Vagina (tissue), 2 donors: ENCODE measurements around the gene ADGRA1. TPM values are rescaled to one million over a fixed set of nuclear protein-coding genes. Genes with fewer than 3 reads are reported as not detected.

Experiments used
- DNase-seq, 2 donors: peaks; one replicate each; pipeline ENCODE4 v3.0.0-alpha.2; 2017; ENCODE audit errors: extremely low spot score in 2 of 2
- H3K27ac ChIP-seq: fragments of 200-600 bp; sonication (generic); one replicate; pipeline ENCODE4 v1.5.1; 2019
- H3K27me3 ChIP-seq: fragments of 200-600 bp; sonication (generic); one replicate; pipeline ENCODE4 v1.5.1; 2019
- H3K36me3 ChIP-seq, 2 donors: fragments of 200-600 bp; sonication (generic); one replicate each; pipeline ENCODE4 v1.5.1; 2017 to 2019
- H3K4me1 ChIP-seq: fragments of 200-600 bp; sonication (generic); one replicate; pipeline ENCODE4 v1.5.1; 2019
- H3K4me3 ChIP-seq, 2 donors: fragments of 200-600 bp; sonication (generic); 1 replicate in 1 of 2; 2 replicates in 1 of 2; pipeline ENCODE4 v1.5.1; 2016 to 2019
- H3K9me3 ChIP-seq: fragments of 200-600 bp; sonication (generic); one replicate; pipeline ENCODE4 v1.5.1; 2019
- CTCF ChIP-seq, 3 experiments: fragments of 450-650 bp in 2 of 3; fragments of 200-600 bp in 1 of 3; sonication (generic) in 1 of 3; IDR thresholded peaks; one replicate each; pipeline ENCODE4 v1.5.1; 2017 to 2019; ENCODE audit warnings: antibody characterized with exemption in 3 of 3, mild to moderate bottlenecking in 2 of 3, moderate library complexity in 2 of 3
- POLR2A ChIP-seq, 2 donors: fragments of 450-650 bp; IDR thresholded peaks; one replicate each; pipeline ENCODE4 v1.6.1; 2017; ENCODE audit warnings: antibody characterized with exemption in 2 of 2, mild to moderate bottlenecking in 2 of 2, moderate library complexity in 2 of 2
- POLR2AphosphoS5 ChIP-seq, 2 donors: sonication (generic); formaldehyde crosslinking; IDR thresholded peaks; one replicate each; pipeline ENCODE4 v1.9.0; 2017; ENCODE audit warnings: antibody characterized with exemption in 2 of 2, mild to moderate bottlenecking in 2 of 2, low read depth in 1 of 2; ENCODE audit not compliant: insufficient read depth in 1 of 2
- intact Hi-C: fragments of 100-400 bp; cut with DNase I; formaldehyde crosslinking; loops from one replicate; pipeline ENCODE4 v1.15.1; 2023
- total RNA-seq: library from RNA; depleted of rRNA; stranded (reverse); fragments of >200 nt; gene quantifications from one replicate; pipeline ENCODE4 v1.2.3, GENCODE V29; 2016

Gene ADGRA1
- total RNA-seq, 1 donor from 2014 or later, result 0.49 TPM

GRCh38 chr10:133142523-133143199 lies 54.9 kb downstream of the ADGRA1 start:
- H3K27ac ChIP-seq, result no peak overlapping the region
- no peaks in the 10 kb centered on the region for H3K27me3 ChIP-seq
- H3K36me3 ChIP-seq, result no peaks in the 10 kb centered on the region
- H3K4me3 ChIP-seq, result no peak overlapping the region
- DNase-seq, result peak in 1 of 2 donors; percentile 72
- intact Hi-C loops, result no loop called here
- TF ChIP-seq CTCF (IDR thresholded peaks at IDR 0.05), result no peak
- no peak for TF ChIP-seq POLR2AphosphoS5 (IDR thresholded peaks at IDR 0.05; ENCODE audit: insufficient read depth in 1 of 2, low read depth in 1 of 2)
- no peak for TF ChIP-seq POLR2A (IDR thresholded peaks at IDR 0.05)
- H3K4me1 ChIP-seq, result no peaks in the 10 kb centered on the region
- no peaks in the 10 kb centered on the region for H3K9me3 ChIP-seq

- TF ChIP-seq POLR2A (IDR thresholded peaks at IDR 0.05) (no peak), CTCF (IDR thresholded peaks at IDR 0.05) (no peak), POLR2AphosphoS5 (IDR thresholded peaks at IDR 0.05; ENCODE audit: insufficient read depth in 1 of 2, low read depth in 1 of 2) (no peak)
- no peaks in the 10 kb centered on the region for H3K36me3 ChIP-seq
- H3K4me1 ChIP-seq, result no peaks in the 10 kb centered on the region
- no peaks in the 10 kb centered on the region for H3K27me3 ChIP-seq
- no peaks in the 10 kb centered on the region for H3K9me3 ChIP-seq
- DNase-seq, result peak in 1 of 2 donors; percentile 81
- no peak overlapping the region for H3K27ac ChIP-seq
- H3K4me3 ChIP-seq, result no peak overlapping the region
- intact Hi-C loops, result no loop called here
Observed at GRCh38 chr10:133143200-133143533, 55.4 kb downstream of the ADGRA1 start.

- H3K4me1 ChIP-seq, result no peaks in the 10 kb centered on the region
- TF ChIP-seq CTCF (IDR thresholded peaks at IDR 0.05) (no peak), POLR2AphosphoS5 (IDR thresholded peaks at IDR 0.05; ENCODE audit: insufficient read depth in 1 of 2, low read depth in 1 of 2) (no peak), POLR2A (IDR thresholded peaks at IDR 0.05) (no peak)
- DNase-seq, result no peak
- no peaks in the 10 kb centered on the region for H3K27me3 ChIP-seq
- no peaks in the 10 kb centered on the region for H3K36me3 ChIP-seq
- intact Hi-C loops, result no loop called here
- no peaks in the 10 kb centered on the region for H3K9me3 ChIP-seq
- no peak overlapping the region for H3K27ac ChIP-seq
- H3K4me3 ChIP-seq, result no peak overlapping the region
Observed at GRCh38 chr10:133143546-133143945, 55.8 kb downstream of the ADGRA1 start.

- DNase-seq, result no peak
- no peak overlapping the region for H3K4me3 ChIP-seq
- intact Hi-C loops, result no loop called here
- H3K27me3 ChIP-seq, result no peaks in the 10 kb centered on the region
- TF ChIP-seq POLR2A (IDR thresholded peaks at IDR 0.05) (no peak), POLR2AphosphoS5 (IDR thresholded peaks at IDR 0.05; ENCODE audit: insufficient read depth in 1 of 2, low read depth in 1 of 2) (no peak), CTCF (IDR thresholded peaks at IDR 0.05) (no peak)
- no peak overlapping the region for H3K27ac ChIP-seq
- no peaks in the 10 kb centered on the region for H3K9me3 ChIP-seq
- no peaks in the 10 kb centered on the region for H3K36me3 ChIP-seq
- H3K4me1 ChIP-seq, result no peaks in the 10 kb centered on the region
Observed at GRCh38 chr10:133144771-133145170, 57.0 kb downstream of the ADGRA1 start.

- intact Hi-C loops, result no loop called here
- Histone ChIP-seq H3K4me3 (no peak overlapping the region), H3K36me3 (no peaks in the 10 kb centered on the region), H3K4me1 (no peaks in the 10 kb centered on the region), H3K9me3 (no peaks in the 10 kb centered on the region), H3K27ac (no peak overlapping the region), H3K27me3 (no peaks in the 10 kb centered on the region)
- TF ChIP-seq CTCF (IDR thresholded peaks at IDR 0.05) (no peak), POLR2A (IDR thresholded peaks at IDR 0.05) (no peak), POLR2AphosphoS5 (IDR thresholded peaks at IDR 0.05; ENCODE audit: insufficient read depth in 1 of 2, low read depth in 1 of 2) (no peak)
- no peak for DNase-seq
Observed at GRCh38 chr10:133150226-133150625, 62.5 kb downstream of the ADGRA1 start.
